Measurements from ENCODE around the gene BMERB1. TPM values are rescaled to one million over a fixed set of nuclear protein-coding genes. Genes with fewer than 3 reads are reported as not detected.

Gene BMERB1
- total and polyA plus RNA-seq, 9 of the 15 experiments (the other 6 are each of a cell fraction or from before 2014, with no cell fraction given), result 0.29 to 2.9 (median 0.94) TPM

DNA sequence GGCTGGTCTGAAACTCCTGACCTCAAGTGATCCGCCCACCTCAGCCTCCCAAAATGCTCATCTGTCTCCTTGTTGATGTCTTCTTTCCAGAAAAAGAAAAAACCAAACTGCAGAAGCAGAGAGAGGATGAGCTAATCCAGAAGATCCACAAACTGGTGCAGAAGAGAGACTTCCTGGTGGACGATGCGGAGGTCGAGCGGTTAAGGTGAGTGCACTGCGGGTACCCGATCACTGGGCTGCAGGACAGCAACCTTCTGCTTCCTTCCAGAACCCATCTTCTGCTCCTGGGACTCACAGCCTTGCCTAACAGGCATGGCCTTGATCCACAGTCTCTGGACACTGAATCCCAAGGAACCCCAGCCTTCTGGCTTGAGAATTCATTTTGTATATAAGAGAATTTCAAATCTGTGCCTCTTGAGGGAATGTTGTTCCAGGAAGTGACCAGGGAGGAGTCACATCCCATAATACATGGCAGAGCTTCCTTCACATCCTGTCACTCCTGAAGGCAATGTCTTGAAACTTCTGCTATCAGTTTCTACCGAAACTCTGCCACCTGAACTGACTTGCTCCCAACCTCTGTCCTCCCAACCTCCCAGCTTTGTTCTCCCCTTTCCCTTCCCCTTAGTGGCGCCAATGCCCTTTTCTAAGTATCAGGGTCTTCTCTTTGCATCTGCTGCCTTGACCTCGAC, 146.9 kb downstream of the BMERB1 start:
- TF ChIP-seq, protein P1, sequence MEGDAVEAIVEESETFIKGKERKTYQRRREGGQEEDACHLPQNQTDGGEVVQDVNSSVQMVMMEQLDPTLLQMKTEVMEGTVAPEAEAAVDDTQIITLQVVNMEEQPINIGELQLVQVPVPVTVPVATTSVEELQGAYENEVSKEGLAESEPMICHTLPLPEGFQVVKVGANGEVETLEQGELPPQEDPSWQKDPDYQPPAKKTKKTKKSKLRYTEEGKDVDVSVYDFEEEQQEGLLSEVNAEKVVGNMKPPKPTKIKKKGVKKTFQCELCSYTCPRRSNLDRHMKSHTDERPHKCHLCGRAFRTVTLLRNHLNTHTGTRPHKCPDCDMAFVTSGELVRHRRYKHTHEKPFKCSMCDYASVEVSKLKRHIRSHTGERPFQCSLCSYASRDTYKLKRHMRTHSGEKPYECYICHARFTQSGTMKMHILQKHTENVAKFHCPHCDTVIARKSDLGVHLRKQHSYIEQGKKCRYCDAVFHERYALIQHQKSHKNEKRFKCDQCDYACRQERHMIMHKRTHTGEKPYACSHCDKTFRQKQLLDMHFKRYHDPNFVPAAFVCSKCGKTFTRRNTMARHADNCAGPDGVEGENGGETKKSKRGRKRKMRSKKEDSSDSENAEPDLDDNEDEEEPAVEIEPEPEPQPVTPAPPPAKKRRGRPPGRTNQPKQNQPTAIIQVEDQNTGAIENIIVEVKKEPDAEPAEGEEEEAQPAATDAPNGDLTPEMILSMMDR (IDR thresholded peaks at IDR 0.05 in 2 of 3, conservative IDR thresholded peaks at IDR 0.05 in 1 of 3; ENCODE audit: insufficient read depth in 2 of 3, low read depth in 1 of 3, low read length in 3 of 3), result peak in 1 of 3 experiments; percentile 11; a peak in 1 of 6 replicates
- TF ChIP-seq RAD21 (CRISPR knock-in tag; conservative IDR thresholded peaks at IDR 0.05 in 1 of 2, IDR thresholded peaks at IDR 0.05 in 1 of 2) (0 out of 4 replicates have a peak, but pooled peaks of 1 of the 2 experiments have one; percentile 29), ETV1 (tag; conservative IDR thresholded peaks at IDR 0.05; ENCODE audit: low read depth) (0 out of 2 replicates have a peak, but pooled peaks have one; percentile 9), KDM2B (CRISPR knock-in tag; IDR thresholded peaks at IDR 0.05) (no peak)
- Histone ChIP-seq H2AFZ (ENCODE audit: low read depth, low read length) (peak overlapping the region; percentile 64), H4K20me1 (replicated peaks; ENCODE audit: control insufficient read depth, insufficient read depth, low read length) (no peaks in the 10 kb centered on the region), H3K27ac (ENCODE audit: extremely low read depth, low read depth, low read length) (no peak overlapping the region), H3K79me2 (ENCODE audit: control insufficient read depth, insufficient read depth, low read length) (peaks cover 1% of the 10 kb centered on the region; the same call in 1 of the 3 replicates), H3K27me3 (ENCODE audit: control insufficient read depth in 2 of 2, insufficient read depth in 2 of 2, low read length in 2 of 2) (no peaks in the 10 kb centered on the region; a peak in 1 of 5 replicates), H3K4me1 (replicated peaks in 1 of 2; ENCODE audit: control insufficient read depth in 2 of 2, insufficient read depth in 2 of 2, low read length in 2 of 2) (peaks cover 8 to 14% of the 10 kb centered on the region in 2 experiments), H3K9me1 (ENCODE audit: control insufficient read depth, insufficient read depth, low read length) (no peaks in the 10 kb centered on the region), H3K9me3 (replicated peaks; ENCODE audit: control insufficient read depth, insufficient read depth, low read depth, low read length) (peaks cover 5% of the 10 kb centered on the region), H3K9ac (ENCODE audit: insufficient read depth in 1 of 2, low read depth in 2 of 2, low read length in 2 of 2) (no peak overlapping the region), H3K36me3 (ENCODE audit: control insufficient read depth, insufficient read depth, low read length) (no peaks in the 10 kb centered on the region), H3K4me3 (no peak overlapping the region), H3K4me2 (ENCODE audit: insufficient read depth, low read length) (no peak overlapping the region)
- intact Hi-C loops (cut with micrococcal nuclease) (no loop called here), in situ Hi-C loops (cut with MboI) (no loop called here)
- POLR2A ChIA-PET, result interaction anchor here (1.4 to 1.6 kb wide), 2 partner anchors 9 to 17 kb away, joined by 7 to 8 read pairs; no protein-coding TSS in a partner anchor
- ATAC-seq (no peak), DNase-seq (ENCODE audit: extremely low read depth in 1 of 4, low spot score in 3 of 4) (no peak), FAIRE-seq (no peak)
- no TSS peak for BruUV-seq (replicated peaks)
- CTCF ChIA-PET (ENCODE audit: low intra/inter-chr PET ratio), result no interaction called here
- whole genome bisulfite sequencing (ENCODE audit: insufficient coverage, low coverage, missing lambda C conversion rate), result 76% methylated on average over 10 of the region's 10 CpGs

Measured in K562 (cell line).